ENCODE results near the gene PDZRN4. TPM values are rescaled to one million over a fixed set of nuclear protein-coding genes. Genes with fewer than 3 reads are reported as not detected.

The PDZRN4 gene
- total RNA-seq = not detected
- not detected for polyA plus RNA-seq

DNA sequence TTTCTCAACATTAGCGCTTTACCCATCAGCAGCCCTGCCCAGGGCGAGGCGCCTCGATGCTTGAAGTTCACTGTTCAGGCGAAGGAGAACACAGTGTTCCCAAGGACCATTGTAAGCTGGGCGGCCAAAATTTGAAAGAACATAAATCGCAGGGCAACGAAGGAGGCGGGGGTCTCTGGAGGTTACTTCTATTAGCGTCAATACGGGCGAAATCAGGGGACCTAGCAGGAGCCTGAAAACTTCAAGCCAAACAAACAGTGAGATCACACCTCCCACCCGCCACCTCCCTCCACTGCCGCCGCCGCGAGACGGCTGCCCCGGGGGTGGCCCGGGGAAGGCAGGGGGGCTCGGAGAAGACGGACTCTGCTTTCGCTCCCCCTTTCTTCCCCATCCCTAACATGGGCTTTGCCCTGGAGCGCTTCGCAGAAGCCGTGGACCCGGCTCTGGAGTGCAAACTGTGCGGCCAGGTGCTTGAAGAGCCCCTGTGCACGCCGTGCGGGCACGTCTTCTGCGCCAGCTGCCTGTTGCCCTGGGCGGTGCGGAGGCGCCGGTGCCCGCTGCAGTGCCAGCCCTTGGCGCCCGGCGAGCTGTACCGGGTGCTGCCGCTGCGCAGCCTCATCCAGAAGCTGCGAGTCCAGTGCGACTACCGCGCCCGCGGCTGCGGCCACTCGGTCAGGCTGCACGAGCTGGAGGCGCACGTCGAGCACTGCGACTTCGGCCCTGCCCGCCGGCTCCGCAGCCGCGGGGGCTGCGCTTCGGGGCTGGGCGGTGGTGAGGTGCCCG is at the start of gene PDZRN4:
Gene PDZRN4 (plus strand): TSS at position 263 of the 783 bp plus-strand sequence.
- Histone ChIP-seq H3K27ac (ENCODE audit: low read depth, low read length) (no peak within 1 kb of the TSS), H3K4me1 (ENCODE audit: insufficient read depth, low read length) (no peaks in the 10 kb centered on the region), H3K27me3 (ENCODE audit: insufficient read depth, low read length) (peaks cover 4% of the 10 kb centered on the region), H3K4me3 (ENCODE audit: low read length in 2 of 2) (no peak within 1 kb of the TSS), H3K9me3 (ENCODE audit: control insufficient read depth in 1 of 2, low read length in 2 of 2) (no peaks in the 10 kb centered on the region), H3K36me3 (ENCODE audit: insufficient read depth, low read length) (no peaks in the 10 kb centered on the region)
- H3K27me3 Mint-ChIP-seq = peaks cover 27 to 30% of the 10 kb centered on the region in 2 donors
- intact Hi-C loops (cut with micrococcal nuclease) = no loop called here
- H3K4me3 Mint-ChIP-seq = peak within 1 kb of the TSS in 2 of 8 donors; percentile 2 to 14
- H3K4me1 Mint-ChIP-seq = peaks cover 0 to 16% (median 3%) of the 10 kb centered on the region in 4 donors
- peaks cover 0 to 11% (median 3%) of the 10 kb centered on the region in 8 donors for H3K9me3 Mint-ChIP-seq
- ChIA-PET POLR2A (ENCODE audit: partially characterized antibody) (no interaction called here), CTCF (ENCODE audit: partially characterized antibody) (no interaction called here)
- no peak for DNase-seq
- no peaks in the 10 kb centered on the region for H3K36me3 Mint-ChIP-seq
- H3K27ac Mint-ChIP-seq = no peak within 1 kb of the TSS

DNA sequence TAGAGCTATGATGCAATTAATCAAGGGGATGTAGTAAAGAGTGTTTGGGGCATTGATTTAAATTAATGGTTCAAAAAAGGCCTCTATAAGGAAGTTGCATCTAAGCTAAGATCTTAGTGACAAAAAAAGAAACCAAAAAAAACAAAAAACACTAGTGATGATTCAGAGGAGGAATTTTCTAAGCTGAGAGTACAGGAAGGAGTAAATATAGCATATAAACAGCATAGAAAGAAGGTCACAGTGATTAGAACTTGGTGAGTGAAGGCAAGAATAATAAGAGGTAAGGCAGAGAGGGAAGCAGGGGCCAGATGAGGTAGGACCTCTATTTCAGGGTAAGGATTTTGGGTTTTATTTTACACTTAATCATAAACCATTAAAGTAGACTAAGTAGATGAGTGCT is 48.0 kb upstream of the PDZRN4 start:
- no peak for DNase-seq
- Histone ChIP-seq H3K27ac (ENCODE audit: low read depth, low read length) (no peak overlapping the region), H3K36me3 (ENCODE audit: insufficient read depth, low read length) (no peaks in the 10 kb centered on the region), H3K27me3 (ENCODE audit: insufficient read depth, low read length) (no peaks in the 10 kb centered on the region), H3K9me3 (ENCODE audit: control insufficient read depth in 1 of 2, low read length in 2 of 2) (no peaks in the 10 kb centered on the region), H3K4me3 (ENCODE audit: low read length in 2 of 2) (no peak overlapping the region), H3K4me1 (ENCODE audit: insufficient read depth, low read length) (no peaks in the 10 kb centered on the region)
- no peak overlapping the region for H3K4me3 Mint-ChIP-seq
- H3K27me3 Mint-ChIP-seq = no peaks in the 10 kb centered on the region
- H3K36me3 Mint-ChIP-seq = no peaks in the 10 kb centered on the region
- intact Hi-C loops (cut with micrococcal nuclease) = loop anchor here (5.0 kb wide), 1 partner anchor 58 kb away; no protein-coding TSS in a partner anchor
- ChIA-PET POLR2A (ENCODE audit: partially characterized antibody) (no interaction called here), CTCF (ENCODE audit: partially characterized antibody) (no interaction called here)
- H3K4me1 Mint-ChIP-seq = no peaks in the 10 kb centered on the region
- H3K9me3 Mint-ChIP-seq = peaks cover 0 to 12% (median 0%) of the 10 kb centered on the region in 8 donors
- H3K27ac Mint-ChIP-seq = no peak overlapping the region

DNA sequence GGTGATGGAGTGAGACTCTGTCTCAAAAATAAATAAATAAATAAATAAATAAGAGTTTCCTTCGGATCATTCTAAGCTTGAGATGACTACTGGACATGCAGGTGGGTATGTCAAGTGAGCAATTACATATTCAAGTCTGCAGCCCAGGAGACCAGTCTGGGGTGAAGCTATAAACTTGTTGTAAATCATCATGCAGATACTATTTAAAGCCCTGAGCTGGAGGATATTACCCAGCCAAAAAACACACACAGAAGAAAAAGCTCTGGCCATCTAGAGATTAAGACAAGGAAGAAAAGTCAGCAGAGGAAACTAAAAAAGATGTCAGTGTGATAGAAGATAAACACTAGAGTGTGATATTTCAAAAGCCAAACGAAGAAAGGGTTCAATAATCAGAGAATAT is 47.0 kb upstream of the PDZRN4 start:
- Histone ChIP-seq H3K36me3 (ENCODE audit: insufficient read depth, low read length) (no peaks in the 10 kb centered on the region), H3K27me3 (ENCODE audit: insufficient read depth, low read length) (no peaks in the 10 kb centered on the region), H3K9me3 (ENCODE audit: control insufficient read depth in 1 of 2, low read length in 2 of 2) (no peaks in the 10 kb centered on the region), H3K4me3 (ENCODE audit: low read length in 2 of 2) (no peak overlapping the region), H3K27ac (ENCODE audit: low read depth, low read length) (no peak overlapping the region), H3K4me1 (ENCODE audit: insufficient read depth, low read length) (no peaks in the 10 kb centered on the region)
- intact Hi-C loops (cut with micrococcal nuclease) = loop anchor here (5.0 kb wide), 1 partner anchor 59 kb away; no protein-coding TSS in a partner anchor
- no peak for DNase-seq
- POLR2A ChIA-PET (ENCODE audit: partially characterized antibody) = no interaction called here
- H3K4me1 Mint-ChIP-seq = no peaks in the 10 kb centered on the region
- no peaks in the 10 kb centered on the region for H3K36me3 Mint-ChIP-seq
- H3K27ac Mint-ChIP-seq = no peak overlapping the region
- no peaks in the 10 kb centered on the region for H3K27me3 Mint-ChIP-seq
- CTCF ChIA-PET (ENCODE audit: partially characterized antibody) = interaction anchor here (0.6 kb wide), 1 partner anchor 42 kb away, joined by 3 read pairs; no protein-coding TSS in a partner anchor
- peaks cover 0 to 13% (median 0%) of the 10 kb centered on the region in 8 donors for H3K9me3 Mint-ChIP-seq
- no peak overlapping the region for H3K4me3 Mint-ChIP-seq

DNA sequence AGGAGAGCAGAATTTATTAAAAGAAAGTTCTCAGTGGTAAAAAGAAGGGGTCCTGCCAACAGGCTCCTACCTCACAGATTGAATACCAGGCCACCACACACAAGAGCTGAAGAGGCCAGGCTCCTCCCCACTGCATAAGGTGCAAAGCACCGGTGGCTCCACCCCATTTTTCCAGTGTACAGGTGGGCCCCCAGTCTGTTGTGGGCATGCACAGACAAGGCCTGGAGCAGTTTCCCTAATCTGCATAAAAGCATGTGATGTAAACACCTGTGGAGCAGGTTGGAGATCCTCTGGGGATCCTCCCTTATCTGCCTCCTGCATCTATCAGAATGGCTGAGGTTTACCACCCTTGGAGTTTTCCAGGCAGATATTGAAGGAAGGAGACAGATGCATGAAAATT is 45.7 kb upstream of the PDZRN4 start:
- DNase-seq = no peak
- Mint-ChIP-seq H3K27ac (no peak overlapping the region), H3K4me3 (no peak overlapping the region), H3K36me3 (no peaks in the 10 kb centered on the region), H3K4me1 (no peaks in the 10 kb centered on the region), H3K9me3 (peaks cover 0 to 15% (median 0%) of the 10 kb centered on the region in 8 donors), H3K27me3 (no peaks in the 10 kb centered on the region)
- Histone ChIP-seq H3K27ac (ENCODE audit: low read depth, low read length) (no peak overlapping the region), H3K4me1 (ENCODE audit: insufficient read depth, low read length) (no peaks in the 10 kb centered on the region), H3K4me3 (ENCODE audit: low read length in 2 of 2) (no peak overlapping the region), H3K9me3 (ENCODE audit: control insufficient read depth in 1 of 2, low read length in 2 of 2) (no peaks in the 10 kb centered on the region), H3K27me3 (ENCODE audit: insufficient read depth, low read length) (no peaks in the 10 kb centered on the region), H3K36me3 (ENCODE audit: insufficient read depth, low read length) (no peaks in the 10 kb centered on the region)
- ChIA-PET POLR2A (ENCODE audit: partially characterized antibody) (no interaction called here), CTCF (ENCODE audit: partially characterized antibody) (no interaction called here)
- intact Hi-C loops (cut with micrococcal nuclease) = loop anchor here (5.0 kb wide), 1 partner anchor 60 kb away; no protein-coding TSS in a partner anchor

DNA sequence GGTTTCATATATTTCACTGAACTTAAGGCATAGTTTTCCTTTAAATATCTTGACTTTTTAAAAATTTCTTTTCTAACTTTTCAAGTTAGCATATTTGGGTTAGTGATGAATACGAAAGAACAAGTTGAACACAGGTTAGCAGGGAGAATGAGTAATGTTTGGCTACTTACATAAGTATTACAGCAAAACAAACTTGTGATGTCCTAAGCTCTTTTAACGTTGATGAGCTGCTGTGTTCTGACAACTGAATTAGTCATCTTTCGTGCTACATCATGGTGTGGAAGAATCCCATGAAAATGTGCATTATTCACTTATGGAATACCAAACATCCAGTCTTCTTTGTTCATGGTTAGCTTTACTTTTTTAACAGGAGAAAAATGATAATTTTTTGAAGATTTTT is 36.3 kb upstream of the PDZRN4 start:
- Histone ChIP-seq H3K4me3 (ENCODE audit: low read length in 2 of 2) (no peak overlapping the region), H3K27ac (ENCODE audit: low read depth, low read length) (no peak overlapping the region), H3K36me3 (ENCODE audit: insufficient read depth, low read length) (no peaks in the 10 kb centered on the region), H3K27me3 (ENCODE audit: insufficient read depth, low read length) (no peaks in the 10 kb centered on the region), H3K4me1 (ENCODE audit: insufficient read depth, low read length) (no peaks in the 10 kb centered on the region), H3K9me3 (ENCODE audit: control insufficient read depth in 1 of 2, low read length in 2 of 2) (no peaks in the 10 kb centered on the region)
- Mint-ChIP-seq H3K4me1 (no peaks in the 10 kb centered on the region), H3K27ac (no peak overlapping the region), H3K9me3 (peaks cover 0 to 5% (median 0%) of the 10 kb centered on the region in 8 donors), H3K27me3 (no peaks in the 10 kb centered on the region), H3K4me3 (no peak overlapping the region), H3K36me3 (no peaks in the 10 kb centered on the region)
- ChIA-PET CTCF (ENCODE audit: partially characterized antibody) (no interaction called here), POLR2A (ENCODE audit: partially characterized antibody) (no interaction called here)
- intact Hi-C loops (cut with micrococcal nuclease) = no loop called here
- no peak for DNase-seq

DNA sequence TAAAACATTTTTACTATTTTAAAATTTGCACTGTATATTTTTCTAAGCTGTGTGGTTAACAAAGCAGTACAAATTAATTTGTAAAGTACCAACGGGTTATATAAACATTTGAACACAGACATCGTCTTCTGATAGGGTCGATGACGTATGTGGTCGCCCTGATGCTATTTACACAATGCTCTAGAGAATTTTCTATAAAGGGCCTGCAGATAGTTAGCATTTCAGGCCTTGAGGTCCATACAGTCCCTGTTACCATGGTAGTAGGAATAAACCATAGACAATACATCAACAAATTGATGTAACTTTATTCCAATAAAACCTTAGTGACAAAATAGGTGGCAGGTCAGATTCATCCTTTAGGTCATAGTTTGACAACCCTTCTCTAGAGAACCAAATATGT is 25.7 kb upstream of the PDZRN4 start:
- H3K27ac ChIP-seq (ENCODE audit: low read depth, low read length) = no peak overlapping the region
- intact Hi-C loops (cut with micrococcal nuclease) = no loop called here
- H3K4me1 ChIP-seq (ENCODE audit: insufficient read depth, low read length) = no peaks in the 10 kb centered on the region
- ChIA-PET POLR2A (ENCODE audit: partially characterized antibody) (no interaction called here), CTCF (ENCODE audit: partially characterized antibody) (no interaction called here)
- H3K4me1 Mint-ChIP-seq = no peaks in the 10 kb centered on the region
- H3K9me3 ChIP-seq (ENCODE audit: control insufficient read depth in 1 of 2, low read length in 2 of 2) = no peaks in the 10 kb centered on the region
- no peak overlapping the region for H3K27ac Mint-ChIP-seq
- H3K4me3 Mint-ChIP-seq = no peak overlapping the region
- no peak for DNase-seq
- no peaks in the 10 kb centered on the region for H3K27me3 ChIP-seq (ENCODE audit: insufficient read depth, low read length)
- no peak overlapping the region for H3K4me3 ChIP-seq (ENCODE audit: low read length in 2 of 2)
- H3K27me3 Mint-ChIP-seq = peaks cover 0 to 1% of the 10 kb centered on the region in 2 donors
- H3K36me3 Mint-ChIP-seq = peaks cover 0 to 1% of the 10 kb centered on the region in 2 donors
- no peaks in the 10 kb centered on the region for H3K36me3 ChIP-seq (ENCODE audit: insufficient read depth, low read length)
- peaks cover 0 to 7% (median 0%) of the 10 kb centered on the region in 8 donors for H3K9me3 Mint-ChIP-seq

DNA sequence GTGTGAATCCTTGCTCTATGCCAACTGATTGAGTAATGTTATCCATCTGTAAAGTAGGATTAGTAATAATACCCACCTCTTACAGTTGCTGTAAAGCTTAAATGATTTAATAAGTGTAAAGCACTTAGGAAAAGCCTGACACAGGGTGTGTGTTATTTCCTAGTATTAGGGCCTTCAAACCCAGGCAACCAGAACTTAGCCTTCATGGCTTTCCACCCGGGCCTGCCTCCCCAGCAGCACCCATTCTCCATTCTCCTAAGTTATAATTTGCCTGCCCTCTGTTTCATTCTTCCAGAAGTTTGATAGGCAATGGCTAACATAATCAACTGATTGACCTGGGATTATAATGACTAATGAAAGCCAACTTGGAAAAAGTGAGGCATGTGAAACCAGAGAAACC is 20.4 kb upstream of the PDZRN4 start:
- Mint-ChIP-seq H3K4me1 (no peaks in the 10 kb centered on the region), H3K9me3 (peaks cover 0 to 7% (median 1%) of the 10 kb centered on the region in 8 donors), H3K27ac (no peak overlapping the region), H3K4me3 (no peak overlapping the region), H3K27me3 (peaks cover 0 to 1% of the 10 kb centered on the region in 2 donors), H3K36me3 (peaks cover 0 to 1% of the 10 kb centered on the region in 2 donors)
- Histone ChIP-seq H3K9me3 (ENCODE audit: control insufficient read depth in 1 of 2, low read length in 2 of 2) (no peaks in the 10 kb centered on the region), H3K36me3 (ENCODE audit: insufficient read depth, low read length) (no peaks in the 10 kb centered on the region), H3K4me1 (ENCODE audit: insufficient read depth, low read length) (no peaks in the 10 kb centered on the region), H3K27ac (ENCODE audit: low read depth, low read length) (no peak overlapping the region), H3K27me3 (ENCODE audit: insufficient read depth, low read length) (no peaks in the 10 kb centered on the region), H3K4me3 (ENCODE audit: low read length in 2 of 2) (no peak overlapping the region)
- POLR2A ChIA-PET (ENCODE audit: partially characterized antibody) = no interaction called here
- DNase-seq = no peak
- CTCF ChIA-PET (ENCODE audit: partially characterized antibody) = no interaction called here
- intact Hi-C loops (cut with micrococcal nuclease) = no loop called here

All from CD4-positive, alpha-beta memory T cell (primary cell).